ENCODE results near the gene UBE2E2. TPM values are rescaled to one million over a fixed set of nuclear protein-coding genes. Genes with fewer than 3 reads are reported as not detected.

Gene UBE2E2
- total and polyA plus RNA-seq, 9 donors = 25.5 to 84.9 (median 38.5) TPM

DNA sequence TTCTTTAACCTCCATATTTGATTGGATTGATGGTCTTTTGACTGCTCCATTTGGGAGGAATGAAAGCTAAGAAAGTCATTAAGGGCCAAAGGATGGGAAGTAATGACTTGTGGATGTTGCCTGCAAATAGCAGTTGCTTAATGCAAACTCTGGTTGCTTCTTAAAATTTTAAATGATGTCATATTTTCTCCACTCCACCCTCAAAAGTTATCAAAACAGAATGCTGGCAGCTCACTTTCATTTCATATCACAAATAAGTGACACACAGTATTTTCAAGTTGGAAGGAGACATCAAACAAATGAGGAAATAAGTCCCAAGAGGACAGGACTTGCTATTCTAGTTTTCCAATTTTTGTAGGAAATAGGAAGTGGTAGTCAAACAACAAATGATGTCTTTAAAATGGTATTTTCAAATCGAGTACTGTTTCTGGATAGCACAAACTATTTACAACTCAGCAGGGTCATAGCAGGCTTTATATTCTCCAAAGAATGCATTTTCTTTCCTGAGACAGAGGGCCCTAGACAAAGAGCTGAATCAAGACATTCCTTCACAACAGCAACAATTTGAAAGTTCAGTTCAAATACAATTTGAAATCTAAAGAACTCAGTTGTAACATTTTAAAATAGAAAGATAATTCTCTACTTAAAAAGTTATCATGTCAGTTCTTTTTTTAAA, 437.5 kb downstream of the UBE2E2 start:
- no peak overlapping the region for H3K27ac ChIP-seq
- H3K36me3 ChIP-seq = no peaks in the 10 kb centered on the region
- no peaks in the 10 kb centered on the region for H3K9me3 ChIP-seq
- WGBS, 3 donors = 0 to 3% (median 0%) methylated on average over 1 of the region's 1 CpG
- intact Hi-C loops (cut with DNase I) = no loop called here
- DNase-seq = no peak
- H3K4me1 ChIP-seq (ENCODE audit: insufficient read depth) = no peaks in the 10 kb centered on the region
- H3K27me3 ChIP-seq = no peaks in the 10 kb centered on the region
- no peak for TF ChIP-seq EP300 (IDR thresholded peaks at IDR 0.05)
- no peak for TF ChIP-seq POLR2A (IDR thresholded peaks at IDR 0.05)
- TF ChIP-seq, protein P1, sequence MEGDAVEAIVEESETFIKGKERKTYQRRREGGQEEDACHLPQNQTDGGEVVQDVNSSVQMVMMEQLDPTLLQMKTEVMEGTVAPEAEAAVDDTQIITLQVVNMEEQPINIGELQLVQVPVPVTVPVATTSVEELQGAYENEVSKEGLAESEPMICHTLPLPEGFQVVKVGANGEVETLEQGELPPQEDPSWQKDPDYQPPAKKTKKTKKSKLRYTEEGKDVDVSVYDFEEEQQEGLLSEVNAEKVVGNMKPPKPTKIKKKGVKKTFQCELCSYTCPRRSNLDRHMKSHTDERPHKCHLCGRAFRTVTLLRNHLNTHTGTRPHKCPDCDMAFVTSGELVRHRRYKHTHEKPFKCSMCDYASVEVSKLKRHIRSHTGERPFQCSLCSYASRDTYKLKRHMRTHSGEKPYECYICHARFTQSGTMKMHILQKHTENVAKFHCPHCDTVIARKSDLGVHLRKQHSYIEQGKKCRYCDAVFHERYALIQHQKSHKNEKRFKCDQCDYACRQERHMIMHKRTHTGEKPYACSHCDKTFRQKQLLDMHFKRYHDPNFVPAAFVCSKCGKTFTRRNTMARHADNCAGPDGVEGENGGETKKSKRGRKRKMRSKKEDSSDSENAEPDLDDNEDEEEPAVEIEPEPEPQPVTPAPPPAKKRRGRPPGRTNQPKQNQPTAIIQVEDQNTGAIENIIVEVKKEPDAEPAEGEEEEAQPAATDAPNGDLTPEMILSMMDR (IDR thresholded peaks at IDR 0.05) = no peak
- no peak overlapping the region for H3K4me3 ChIP-seq

Small RNA genes lying within 50 kb of the gene (small RNA-seq; reads per million reads assigned to genes)
- gene AC121251.1 (not detected), gene RF00019 (not detected), gene RNU6-788P (not detected), gene RNU6-922P (not detected)

All from ovary (tissue), 9 donors.